ENCODE data around the gene IL22RA1. TPM values are rescaled to one million over a fixed set of nuclear protein-coding genes. Genes with fewer than 3 reads are reported as not detected.

IL22RA1 gene
- total RNA-seq, 1 experiment from 2014 or later = 0.13 TPM

DNA sequence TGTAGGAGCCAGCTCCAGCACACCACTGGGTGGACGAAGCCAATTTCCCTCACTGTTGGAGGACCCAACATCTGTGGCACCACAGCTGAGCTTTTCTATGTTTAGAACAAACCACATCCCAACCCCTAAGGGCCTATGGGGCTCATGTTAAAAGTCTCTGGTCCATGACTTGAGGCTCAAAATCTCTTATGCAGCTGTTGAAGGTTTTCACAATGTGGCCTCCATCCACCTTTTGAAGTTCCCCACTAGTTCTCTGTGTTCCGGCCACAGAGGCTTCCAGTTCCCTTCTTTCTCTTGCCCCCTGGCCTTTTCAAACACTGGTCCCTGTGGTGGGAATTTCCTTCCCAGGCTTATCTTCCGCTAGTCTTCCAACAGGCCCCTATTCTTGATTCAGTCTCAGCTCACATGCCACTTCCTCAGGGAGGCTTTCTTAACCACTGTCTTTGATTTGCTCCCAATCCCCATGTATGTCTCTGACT, 48.1 kb upstream of the IL22RA1 start:
- H3K4me3 Mint-ChIP-seq = no peak overlapping the region
- Histone ChIP-seq H3K4me1 (ENCODE audit: insufficient read depth, low read length) (no peaks in the 10 kb centered on the region; the same call in 1 of the 2 replicates), H3K27ac (ENCODE audit: insufficient read length, low read depth, low read length) (no peak overlapping the region), H3K23ac (ENCODE audit: insufficient read length, low read depth, low read length) (no peak overlapping the region), H2AFZ (ENCODE audit: low read length) (no peak overlapping the region), H4K8ac (replicated peaks; ENCODE audit: insufficient read length, low read depth, low read length) (no peak overlapping the region), H3K23me2 (ENCODE audit: insufficient read length, low read depth, low read length, poor library complexity, severe bottlenecking) (peaks cover 11% of the 10 kb centered on the region), H2AK5ac (ENCODE audit: insufficient read length, low read length) (no peak overlapping the region), H3K4me2 (ENCODE audit: insufficient read depth, insufficient read length, low read length) (no peak overlapping the region), H3K9me3 (ENCODE audit: control insufficient read depth, low read depth, low read length) (no peaks in the 10 kb centered on the region), H2BK15ac (ENCODE audit: low read depth, low read length) (no peak overlapping the region), H3K18ac (ENCODE audit: insufficient read length, low read depth, low read length) (no peak overlapping the region), H3K14ac (ENCODE audit: insufficient read depth, low read length) (no peak overlapping the region), H3K79me1 (ENCODE audit: insufficient read depth, low read depth, low read length, poor library complexity, severe bottlenecking) (no peaks in the 10 kb centered on the region), H3K56ac (ENCODE audit: insufficient read length, low read depth, low read length) (no peak overlapping the region), H2BK20ac (ENCODE audit: low read depth, low read length, poor library complexity, severe bottlenecking) (no peak overlapping the region), H3K4ac (ENCODE audit: low read depth, low read length) (no peak overlapping the region), H3K9ac (ENCODE audit: extremely low read depth, insufficient read length, low read length) (no peak overlapping the region), H3K79me2 (ENCODE audit: insufficient read depth, low read length) (no peaks in the 10 kb centered on the region), H2BK5ac (ENCODE audit: insufficient read length, low read length) (no peak overlapping the region), H2BK120ac (ENCODE audit: low read depth, low read length, poor library complexity, severe bottlenecking) (no peak overlapping the region), H3T11ph (ENCODE audit: low read length) (no peak overlapping the region), H3K27me3 (ENCODE audit: insufficient read depth, low read length) (no peaks in the 10 kb centered on the region), H2BK12ac (ENCODE audit: insufficient read length, low read depth, low read length) (no peak overlapping the region), H4K91ac (ENCODE audit: insufficient read length, low read depth, low read length) (no peak overlapping the region), H4K20me1 (ENCODE audit: control insufficient read depth, insufficient read depth, insufficient read length) (no peaks in the 10 kb centered on the region), H4K5ac (ENCODE audit: insufficient read length, low read depth, low read length) (no peak overlapping the region)
- no peaks in the 10 kb centered on the region for H3K36me3 Mint-ChIP-seq (ENCODE audit: insufficient read depth in 1 of 3, low read depth in 3 of 3)
- H3K4me1 Mint-ChIP-seq = peaks cover 11 to 34% of the 10 kb centered on the region in 2 experiments
- WGBS (ENCODE audit: extremely low coverage, insufficient read length, low lambda C conversion rate) = no CpG with 5 or more reads among the region's 3 CpGs
- H3K27me3 Mint-ChIP-seq (ENCODE audit: low read depth) = peaks cover 5% of the 10 kb centered on the region
- H3K27ac Mint-ChIP-seq = no peak overlapping the region
- peaks cover 0 to 3% of the 10 kb centered on the region in 2 experiments; a peak in 1 of 5 replicates for H3K9me3 Mint-ChIP-seq
- TF ChIP-seq, protein P1, sequence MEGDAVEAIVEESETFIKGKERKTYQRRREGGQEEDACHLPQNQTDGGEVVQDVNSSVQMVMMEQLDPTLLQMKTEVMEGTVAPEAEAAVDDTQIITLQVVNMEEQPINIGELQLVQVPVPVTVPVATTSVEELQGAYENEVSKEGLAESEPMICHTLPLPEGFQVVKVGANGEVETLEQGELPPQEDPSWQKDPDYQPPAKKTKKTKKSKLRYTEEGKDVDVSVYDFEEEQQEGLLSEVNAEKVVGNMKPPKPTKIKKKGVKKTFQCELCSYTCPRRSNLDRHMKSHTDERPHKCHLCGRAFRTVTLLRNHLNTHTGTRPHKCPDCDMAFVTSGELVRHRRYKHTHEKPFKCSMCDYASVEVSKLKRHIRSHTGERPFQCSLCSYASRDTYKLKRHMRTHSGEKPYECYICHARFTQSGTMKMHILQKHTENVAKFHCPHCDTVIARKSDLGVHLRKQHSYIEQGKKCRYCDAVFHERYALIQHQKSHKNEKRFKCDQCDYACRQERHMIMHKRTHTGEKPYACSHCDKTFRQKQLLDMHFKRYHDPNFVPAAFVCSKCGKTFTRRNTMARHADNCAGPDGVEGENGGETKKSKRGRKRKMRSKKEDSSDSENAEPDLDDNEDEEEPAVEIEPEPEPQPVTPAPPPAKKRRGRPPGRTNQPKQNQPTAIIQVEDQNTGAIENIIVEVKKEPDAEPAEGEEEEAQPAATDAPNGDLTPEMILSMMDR (conservative IDR thresholded peaks at IDR 0.05) = no peak
- no peak for DNase-seq

All from H9 (cell line).